Right hindlimb (tissue), 1 donor: ENCODE measurements around the gene FOXP1.

Experiments
- DNase-seq: peaks from one replicate; pipeline ENCODE4 v3.0.0-alpha.2; 2018

The FOXP1 gene

GRCh38 chr3:71583566-71584393, at the start of gene FOXP1:
Gene FOXP1, minus strand, starts transcription at chr3:71583728. Its CDS starts 385,347 bp downstream, at chr3:71198381.
- peak; percentile 86 for DNase-seq

- DNase-seq = no peak
These were observed 46.2 kb upstream of the FOXP1 start for GRCh38 chr3:71629711-71630110.

- no peak for DNase-seq
These were observed 45.8 kb upstream of the FOXP1 start for GRCh38 chr3:71629289-71629688.

GRCh38 chr3:71628522-71628921, 45.0 kb upstream of the FOXP1 start:
- DNase-seq = no peak

- DNase-seq = no peak
These were observed 42.1 kb upstream of the FOXP1 start for GRCh38 chr3:71625676-71626075.

GRCh38 chr3:71621825-71622537, 38.5 kb upstream of the FOXP1 start:
- DNase-seq = no peak

GRCh38 chr3:71618538-71618937, 35.0 kb upstream of the FOXP1 start:
- no peak for DNase-seq

GRCh38 chr3:71616571-71617021, 33.1 kb upstream of the FOXP1 start:
- DNase-seq = no peak

- no peak for DNase-seq
These were observed 31.3 kb upstream of the FOXP1 start for GRCh38 chr3:71614869-71615268.

- no peak for DNase-seq
These were observed 30.9 kb upstream of the FOXP1 start for GRCh38 chr3:71614426-71614825.

GRCh38 chr3:71611099-71611498, 27.6 kb upstream of the FOXP1 start:
- DNase-seq = no peak

- no peak for DNase-seq
These were observed 23.8 kb upstream of the FOXP1 start for GRCh38 chr3:71607364-71607763.

- DNase-seq = no peak
These were observed 23.1 kb upstream of the FOXP1 start for GRCh38 chr3:71606582-71606981.

- no peak for DNase-seq
These were observed 18.7 kb upstream of the FOXP1 start for GRCh38 chr3:71602256-71602655.

- no peak for DNase-seq
These were observed 18.3 kb upstream of the FOXP1 start for GRCh38 chr3:71601811-71602210.

GRCh38 chr3:71600646-71601288, 17.2 kb upstream of the FOXP1 start:
- peak; percentile 27 for DNase-seq

- no peak for DNase-seq
These were observed 15.9 kb upstream of the FOXP1 start for GRCh38 chr3:71599416-71599815.

GRCh38 chr3:71598292-71598691, 14.8 kb upstream of the FOXP1 start:
- no peak for DNase-seq

- no peak for DNase-seq
These were observed 13.8 kb upstream of the FOXP1 start for GRCh38 chr3:71597286-71597685.

- no peak for DNase-seq
These were observed 9.6 kb upstream of the FOXP1 start for GRCh38 chr3:71593106-71593505.

- DNase-seq = no peak
These were observed 7.6 kb upstream of the FOXP1 start for GRCh38 chr3:71591101-71591500.

- DNase-seq = no peak
These were observed 5.6 kb upstream of the FOXP1 start for GRCh38 chr3:71589132-71589531.

- DNase-seq = no peak
These were observed 4.4 kb upstream of the FOXP1 start for GRCh38 chr3:71587958-71588357.

GRCh38 chr3:71586810-71587242, 3.3 kb upstream of the FOXP1 start:
- DNase-seq = no peak
